GM12864 (cell line): ENCODE data around the gene ATP2A3.

Experiments
- DNase-seq: peaks from one replicate; pipeline ENCODE4 v3.0.0-alpha.2; 2011; ENCODE audit warnings: low read depth
- H3K4me3 ChIP-seq: 2 replicates; pipeline ENCODE4 v1.5.1; 2011; ENCODE audit warnings: mild to moderate bottlenecking, low read depth, low read length, control low read depth
- TF ChIP-seq, protein P1 (sequence below): IDR thresholded peaks from 2 replicates; pipeline ENCODE4 v1.5.1; 2011; ENCODE audit warnings: low read depth, mild to moderate bottlenecking, moderate library complexity, low read length, control low read depth, inconsistent platforms; ENCODE audit errors: missing control alignments

Gene ATP2A3

DNA sequence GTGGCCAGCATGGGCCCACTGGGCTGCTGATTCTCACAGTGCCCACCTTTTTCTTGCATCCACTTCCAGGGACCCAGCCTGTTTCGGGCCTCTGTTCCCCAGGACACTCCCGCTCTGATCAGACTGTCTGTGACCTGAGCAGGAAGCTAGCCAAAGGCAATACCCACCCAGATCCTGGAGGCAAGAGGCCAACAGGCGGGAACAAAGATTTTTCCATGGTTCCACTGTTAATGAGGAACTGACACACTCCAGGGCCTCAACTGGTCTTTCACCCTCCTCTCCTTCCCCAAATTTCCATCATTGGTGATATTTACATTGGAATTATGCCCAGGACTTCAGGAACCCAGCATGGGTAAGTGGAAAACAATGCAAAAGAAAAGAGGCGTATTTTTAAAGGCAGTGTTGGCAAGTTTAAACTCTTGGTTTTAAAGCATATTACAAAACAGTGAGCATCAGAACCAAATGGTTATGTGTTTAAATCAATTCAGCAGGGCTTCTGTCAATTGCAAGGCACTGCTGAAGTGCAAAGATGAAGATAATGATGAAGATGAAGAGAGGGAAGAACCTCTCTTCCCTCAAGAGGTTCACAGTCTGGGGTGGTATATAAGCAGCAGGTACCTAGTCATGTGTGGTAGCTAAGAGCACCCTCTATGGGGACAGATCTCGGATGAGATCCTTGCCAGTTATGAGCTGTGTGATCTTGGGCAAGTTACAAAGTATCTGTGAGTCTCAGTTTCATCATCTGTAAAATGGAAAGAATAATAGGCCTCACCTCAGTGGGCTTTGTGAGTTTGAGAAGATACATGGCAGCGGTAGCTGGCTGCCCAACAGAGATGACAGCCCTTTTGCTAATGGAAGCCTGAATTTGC, 14.4 kb upstream of the ATP2A3 start:
- no peak overlapping the region for H3K4me3 ChIP-seq
- no peak for DNase-seq
- TF ChIP-seq, protein P1, sequence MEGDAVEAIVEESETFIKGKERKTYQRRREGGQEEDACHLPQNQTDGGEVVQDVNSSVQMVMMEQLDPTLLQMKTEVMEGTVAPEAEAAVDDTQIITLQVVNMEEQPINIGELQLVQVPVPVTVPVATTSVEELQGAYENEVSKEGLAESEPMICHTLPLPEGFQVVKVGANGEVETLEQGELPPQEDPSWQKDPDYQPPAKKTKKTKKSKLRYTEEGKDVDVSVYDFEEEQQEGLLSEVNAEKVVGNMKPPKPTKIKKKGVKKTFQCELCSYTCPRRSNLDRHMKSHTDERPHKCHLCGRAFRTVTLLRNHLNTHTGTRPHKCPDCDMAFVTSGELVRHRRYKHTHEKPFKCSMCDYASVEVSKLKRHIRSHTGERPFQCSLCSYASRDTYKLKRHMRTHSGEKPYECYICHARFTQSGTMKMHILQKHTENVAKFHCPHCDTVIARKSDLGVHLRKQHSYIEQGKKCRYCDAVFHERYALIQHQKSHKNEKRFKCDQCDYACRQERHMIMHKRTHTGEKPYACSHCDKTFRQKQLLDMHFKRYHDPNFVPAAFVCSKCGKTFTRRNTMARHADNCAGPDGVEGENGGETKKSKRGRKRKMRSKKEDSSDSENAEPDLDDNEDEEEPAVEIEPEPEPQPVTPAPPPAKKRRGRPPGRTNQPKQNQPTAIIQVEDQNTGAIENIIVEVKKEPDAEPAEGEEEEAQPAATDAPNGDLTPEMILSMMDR: no peak

DNA sequence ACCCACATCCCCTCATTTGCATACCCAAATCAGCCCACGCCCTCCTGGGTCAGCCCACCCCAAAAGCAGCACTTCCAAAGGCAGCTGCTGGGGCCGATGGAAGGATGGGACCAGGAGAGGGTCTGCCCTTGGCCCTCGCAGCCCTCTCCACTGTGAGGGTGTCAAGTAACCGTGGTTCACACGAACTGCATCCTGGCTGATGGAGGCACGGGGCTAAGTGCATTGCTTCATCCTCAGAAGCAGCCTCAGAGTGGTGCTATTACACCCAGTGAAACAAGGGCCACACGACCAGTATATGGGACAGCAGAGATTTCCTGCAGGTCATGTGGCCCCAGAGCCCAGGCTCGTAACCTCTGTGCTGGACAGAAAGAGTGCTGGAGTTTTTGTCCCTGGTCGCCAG, 13.2 kb upstream of the ATP2A3 start:
- DNase-seq: no peak
- TF ChIP-seq, protein P1: no peak
- H3K4me3 ChIP-seq: no peak overlapping the region

DNA sequence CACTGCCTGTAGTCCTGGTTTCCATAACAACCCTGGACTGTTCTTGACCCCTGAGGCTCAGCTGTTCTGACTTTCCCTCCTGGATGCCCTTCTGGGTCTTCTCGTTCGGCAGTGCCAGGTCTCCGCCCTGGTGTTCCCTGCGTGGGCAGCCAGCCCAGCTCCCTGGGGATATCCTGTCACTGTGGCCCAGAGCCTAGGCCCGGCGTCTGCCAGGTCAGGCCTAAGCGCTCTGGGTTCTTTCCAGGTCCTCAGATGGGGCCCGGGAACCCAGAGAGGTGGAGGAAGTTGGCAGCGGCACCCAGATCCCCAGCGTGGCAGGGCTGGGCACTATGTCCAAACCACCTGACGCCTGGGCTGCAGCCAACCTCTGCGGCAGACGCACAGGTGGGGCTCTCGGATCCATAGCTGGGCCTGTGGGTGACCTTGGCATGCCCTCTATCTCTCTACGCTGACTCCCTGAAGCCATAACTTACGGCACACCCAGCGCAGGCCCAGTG, 12.5 kb upstream of the ATP2A3 start:
- TF ChIP-seq, protein P1: no peak
- no peak for DNase-seq
- no peak overlapping the region for H3K4me3 ChIP-seq

DNA sequence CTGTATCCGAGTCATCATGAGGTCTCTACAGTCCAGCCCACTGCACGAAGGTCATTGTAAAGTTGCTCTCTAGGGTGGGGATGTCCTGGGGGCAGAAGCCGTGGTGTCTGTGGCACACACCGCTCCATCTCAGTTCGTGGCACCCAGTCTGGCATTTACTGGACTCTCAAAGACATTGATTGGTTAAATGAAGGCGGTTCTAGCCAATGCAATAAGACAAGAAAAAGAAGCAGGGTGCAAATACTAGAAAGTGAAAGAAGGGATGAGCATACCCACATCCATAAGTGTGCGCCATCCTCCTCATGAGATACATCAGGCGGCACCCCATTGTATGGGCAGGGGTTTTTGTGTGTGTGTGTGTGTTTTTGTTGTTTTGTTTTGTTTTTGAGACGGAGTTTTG, 10.7 kb upstream of the ATP2A3 start:
- TF ChIP-seq, protein P1: no peak
- H3K4me3 ChIP-seq: no peak overlapping the region
- DNase-seq: no peak

- no peak overlapping the region for H3K4me3 ChIP-seq
- no peak for DNase-seq
- TF ChIP-seq, protein P1: no peak
These were observed 10.0 kb upstream of the ATP2A3 start for GRCh38 chr17:3974138-3974687.

DNA sequence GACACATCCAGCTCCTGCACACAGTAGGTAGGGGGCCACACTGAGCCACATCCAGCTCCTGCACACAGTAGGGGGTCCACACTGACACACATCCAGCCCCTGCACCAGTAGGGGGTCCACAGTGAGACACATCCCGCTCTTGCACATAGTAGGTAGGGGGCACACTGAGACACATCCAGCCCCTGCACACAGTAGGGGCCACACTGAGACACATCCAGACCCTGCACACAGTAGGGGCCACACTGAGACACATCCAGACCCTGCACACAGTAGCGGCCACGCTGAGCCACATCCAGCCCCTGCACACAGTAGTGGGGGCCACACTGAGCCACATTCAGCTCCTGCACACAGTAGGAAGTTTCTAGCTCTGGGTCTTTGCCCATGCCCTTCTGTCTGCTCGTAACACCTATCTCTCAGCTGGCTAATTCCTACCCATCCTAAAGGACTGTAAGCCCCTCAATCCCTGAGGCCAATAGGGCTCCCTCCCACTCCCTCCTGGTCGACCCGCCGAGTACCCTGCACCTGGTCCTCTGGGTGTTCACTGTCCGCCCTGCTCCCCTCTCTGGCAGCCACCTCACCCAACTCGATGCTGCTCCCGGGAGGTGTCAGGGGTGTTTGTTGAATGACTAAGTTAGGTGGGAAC, 9.4 kb upstream of the ATP2A3 start:
- no peak overlapping the region for H3K4me3 ChIP-seq
- TF ChIP-seq, protein P1: no peak
- DNase-seq: no peak
